ENCODE results near the gene ANKRD27. TPM values are rescaled to one million over a fixed set of nuclear protein-coding genes. Genes with fewer than 3 reads are reported as not detected.

Gene ANKRD27
- polyA plus RNA-seq, 1 of the 3 experiments (the other 2 are of a cell fraction): 16.5 TPM

DNA sequence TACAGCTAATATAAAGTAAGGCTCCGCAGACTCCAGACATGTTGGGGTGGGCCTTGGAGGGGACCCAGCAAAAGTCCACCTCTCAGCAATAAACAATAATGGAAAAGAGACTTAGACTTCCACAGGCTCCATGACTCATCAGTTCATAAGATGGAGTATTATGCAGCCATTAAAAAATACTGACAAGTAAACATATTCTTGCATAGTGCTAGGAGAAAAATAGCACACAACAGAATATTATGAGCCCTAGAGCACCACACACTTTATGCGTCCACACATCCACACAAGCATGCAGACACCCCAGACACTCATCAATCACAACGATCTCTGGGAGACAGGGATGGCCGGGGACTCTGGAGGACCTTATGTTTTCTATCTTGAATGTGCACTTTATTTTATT, 48.0 kb downstream of the ANKRD27 start:
- Histone ChIP-seq H3K27ac (ENCODE audit: low read depth in 2 of 2, low read length in 1 of 2) (no peak overlapping the region), H2AFZ (ENCODE audit: low read depth) (no peak overlapping the region), H3K9ac (no peak overlapping the region), H3K4me3 (ENCODE audit: low read depth in 2 of 2, low read length in 1 of 2) (no peak overlapping the region), H3K4me2 (no peak overlapping the region), H3K4me1 (ENCODE audit: control insufficient read depth in 1 of 2, insufficient read depth in 2 of 2, low read depth in 1 of 2, low read length in 1 of 2) (peaks cover 0 to 11% of the 10 kb centered on the region in 2 experiments; a peak in 1 of 4 replicates), H3F3A (replicated peaks; ENCODE audit: insufficient read depth) (no peaks in the 10 kb centered on the region), H3K27me3 (ENCODE audit: insufficient read depth) (no peaks in the 10 kb centered on the region), H3K36me3 (replicated peaks in 1 of 2; ENCODE audit: control insufficient read depth in 1 of 2, insufficient read depth in 2 of 2, low read length in 1 of 2) (peaks cover 18 to 23% of the 10 kb centered on the region in 2 experiments), H3K9me3 (no peaks in the 10 kb centered on the region), H3K79me2 (ENCODE audit: insufficient read depth) (no peaks in the 10 kb centered on the region), H4K20me1 (ENCODE audit: insufficient read depth) (no peaks in the 10 kb centered on the region), H3K9me2 (no peaks in the 10 kb centered on the region)
- no peak for DNase-seq
- ChIA-PET CTCF (interaction anchor here (0.7 to 1.1 kb wide), 2 partner anchors 27 kb away, joined by 3 to 4 read pairs; no protein-coding TSS in a partner anchor), POLR2A (no interaction called here)
- TF ChIP-seq FOXM1 (IDR thresholded peaks at IDR 0.05; ENCODE audit: low read depth): no peak
- no peak for TF ChIP-seq SMC3 (IDR thresholded peaks at IDR 0.05; ENCODE audit: low read depth, low read length)
- TF ChIP-seq RAD21 (IDR thresholded peaks at IDR 0.05; ENCODE audit: low read length): no peak
- no peak for TF ChIP-seq NFIC (IDR thresholded peaks at IDR 0.05; ENCODE audit: borderline replicate concordance)
- no peak for TF ChIP-seq NRF1 (IDR thresholded peaks at IDR 0.05; ENCODE audit: low read depth, low read length)
- no peak for TF ChIP-seq MXI1 (IDR thresholded peaks at IDR 0.05; ENCODE audit: low read depth, low read length)
- no peak for TF ChIP-seq TAF1 (IDR thresholded peaks at IDR 0.05; ENCODE audit: borderline replicate concordance, low read depth, low read length)
- no peak for TF ChIP-seq GABPA (IDR thresholded peaks at IDR 0.05; ENCODE audit: low read depth)
- TF ChIP-seq TEAD4 (IDR thresholded peaks at IDR 0.05; ENCODE audit: borderline replicate concordance, insufficient read depth): no peak
- no peak for TF ChIP-seq FOSL2 (IDR thresholded peaks at IDR 0.05; ENCODE audit: borderline replicate concordance, low read depth)
- no peak for TF ChIP-seq JUND (IDR thresholded peaks at IDR 0.05)
- TF ChIP-seq, protein P1, sequence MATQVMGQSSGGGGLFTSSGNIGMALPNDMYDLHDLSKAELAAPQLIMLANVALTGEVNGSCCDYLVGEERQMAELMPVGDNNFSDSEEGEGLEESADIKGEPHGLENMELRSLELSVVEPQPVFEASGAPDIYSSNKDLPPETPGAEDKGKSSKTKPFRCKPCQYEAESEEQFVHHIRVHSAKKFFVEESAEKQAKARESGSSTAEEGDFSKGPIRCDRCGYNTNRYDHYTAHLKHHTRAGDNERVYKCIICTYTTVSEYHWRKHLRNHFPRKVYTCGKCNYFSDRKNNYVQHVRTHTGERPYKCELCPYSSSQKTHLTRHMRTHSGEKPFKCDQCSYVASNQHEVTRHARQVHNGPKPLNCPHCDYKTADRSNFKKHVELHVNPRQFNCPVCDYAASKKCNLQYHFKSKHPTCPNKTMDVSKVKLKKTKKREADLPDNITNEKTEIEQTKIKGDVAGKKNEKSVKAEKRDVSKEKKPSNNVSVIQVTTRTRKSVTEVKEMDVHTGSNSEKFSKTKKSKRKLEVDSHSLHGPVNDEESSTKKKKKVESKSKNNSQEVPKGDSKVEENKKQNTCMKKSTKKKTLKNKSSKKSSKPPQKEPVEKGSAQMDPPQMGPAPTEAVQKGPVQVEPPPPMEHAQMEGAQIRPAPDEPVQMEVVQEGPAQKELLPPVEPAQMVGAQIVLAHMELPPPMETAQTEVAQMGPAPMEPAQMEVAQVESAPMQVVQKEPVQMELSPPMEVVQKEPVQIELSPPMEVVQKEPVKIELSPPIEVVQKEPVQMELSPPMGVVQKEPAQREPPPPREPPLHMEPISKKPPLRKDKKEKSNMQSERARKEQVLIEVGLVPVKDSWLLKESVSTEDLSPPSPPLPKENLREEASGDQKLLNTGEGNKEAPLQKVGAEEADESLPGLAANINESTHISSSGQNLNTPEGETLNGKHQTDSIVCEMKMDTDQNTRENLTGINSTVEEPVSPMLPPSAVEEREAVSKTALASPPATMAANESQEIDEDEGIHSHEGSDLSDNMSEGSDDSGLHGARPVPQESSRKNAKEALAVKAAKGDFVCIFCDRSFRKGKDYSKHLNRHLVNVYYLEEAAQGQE (IDR thresholded peaks at IDR 0.05; ENCODE audit: low read depth, low read length): no peak
- TF ChIP-seq CHD2 (IDR thresholded peaks at IDR 0.05; ENCODE audit: low read length, partially characterized antibody): no peak
- TF ChIP-seq, protein P2, sequence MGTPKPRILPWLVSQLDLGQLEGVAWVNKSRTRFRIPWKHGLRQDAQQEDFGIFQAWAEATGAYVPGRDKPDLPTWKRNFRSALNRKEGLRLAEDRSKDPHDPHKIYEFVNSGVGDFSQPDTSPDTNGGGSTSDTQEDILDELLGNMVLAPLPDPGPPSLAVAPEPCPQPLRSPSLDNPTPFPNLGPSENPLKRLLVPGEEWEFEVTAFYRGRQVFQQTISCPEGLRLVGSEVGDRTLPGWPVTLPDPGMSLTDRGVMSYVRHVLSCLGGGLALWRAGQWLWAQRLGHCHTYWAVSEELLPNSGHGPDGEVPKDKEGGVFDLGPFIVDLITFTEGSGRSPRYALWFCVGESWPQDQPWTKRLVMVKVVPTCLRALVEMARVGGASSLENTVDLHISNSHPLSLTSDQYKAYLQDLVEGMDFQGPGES (IDR thresholded peaks at IDR 0.05; ENCODE audit: low read depth, low read length): no peak
- no peak for TF ChIP-seq POLR2AphosphoS5 (IDR thresholded peaks at IDR 0.05; ENCODE audit: low read depth, low read length)
- no peak for TF ChIP-seq RFX5 (IDR thresholded peaks at IDR 0.05; ENCODE audit: low read length)
- no peak for TF ChIP-seq EP300 (IDR thresholded peaks at IDR 0.05; ENCODE audit: borderline replicate concordance in 1 of 2, low read depth in 1 of 2, low read length in 1 of 2)
- TF ChIP-seq FOXJ3 (CRISPR knock-in tag; IDR thresholded peaks at IDR 0.05): no peak
- WGBS (ENCODE audit: low lambda C conversion rate): 99% methylated on average over 4 of the region's 4 CpGs

Data from SK-N-SH (cell line).